ENCODE results near the gene UXS1. TPM values are rescaled to one million over a fixed set of nuclear protein-coding genes. Genes with fewer than 3 reads are reported as not detected.

UXS1 gene
- total and polyA plus RNA-seq, 2 of the 8 experiments (the other 6 are each of a cell fraction or from before 2014, with no cell fraction given), result 44.5 to 63.4 TPM

GRCh38 chr2:106167067-106167466, 27.0 kb downstream of the UXS1 start:
- CTCF ChIA-PET (ENCODE audit: partially characterized antibody), result interaction anchor here (0.7 to 2.2 kb wide), 13 partner anchors 8 to 396 kb away, joined by 3 to 10 read pairs (median 4); no protein-coding TSS in a partner anchor
- H3K4me2 ChIP-seq (ENCODE audit: insufficient read depth in 1 of 2, low read depth in 2 of 2, low read length in 2 of 2), result peak overlapping the region in 1 of 2 experiments; percentile 6; a peak in 1 of 4 replicates
- no peak for TF ChIP-seq BCL11A (IDR thresholded peaks at IDR 0.05; ENCODE audit: low read depth in 2 of 2, low read length in 2 of 2)
- no peak for TF ChIP-seq CTCF (IDR thresholded peaks at IDR 0.05; ENCODE audit: control extremely low read depth in 1 of 3, insufficient read depth in 1 of 3, low read depth in 1 of 3, low read length in 3 of 3)
- no peak for TF ChIP-seq GABPA (IDR thresholded peaks at IDR 0.05; ENCODE audit: borderline replicate concordance, insufficient read depth, low read length)
- TF ChIP-seq CBX5 (IDR thresholded peaks at IDR 0.05; ENCODE audit: low read depth, low read length), result no peak
- no peak for TF ChIP-seq POLR2AphosphoS5 (IDR thresholded peaks at IDR 0.05; ENCODE audit: low read depth, low read length)
- no peak for TF ChIP-seq SIX5 (IDR thresholded peaks at IDR 0.05; ENCODE audit: low read depth, low read length)
- no peak for TF ChIP-seq SIN3A (conservative IDR thresholded peaks at IDR 0.05 in 1 of 2, IDR thresholded peaks at IDR 0.05 in 1 of 2; ENCODE audit: low read depth in 1 of 2, low read length in 2 of 2)
- TF ChIP-seq TCF12 (IDR thresholded peaks at IDR 0.05; ENCODE audit: low read depth, low read length), result no peak
- TF ChIP-seq JUN (IDR thresholded peaks at IDR 0.05; ENCODE audit: low read depth, low read length), result no peak
- no peak for TF ChIP-seq E2F6 (IDR thresholded peaks at IDR 0.05)

More at GRCh38 chr2:106167067-106167466, 27.0 kb downstream of the UXS1 start:
- no peak overlapping the region for H4K8ac ChIP-seq (ENCODE audit: extremely low read depth, insufficient read depth, low read length)
- H3K56ac ChIP-seq (replicated peaks; ENCODE audit: insufficient read length, low read depth, low read length), result no peak overlapping the region
- peaks cover 0 to 62% of the 10 kb centered on the region in 2 experiments for H3K79me2 ChIP-seq (ENCODE audit: control insufficient read depth in 1 of 2, insufficient read depth in 2 of 2, low read length in 2 of 2)
- H2BK5ac ChIP-seq (ENCODE audit: low read depth, low read length), result 0 out of 2 replicates have a peak overlapping the region, but pooled peaks have one; percentile 40
- 88% methylated on average over 5 of the region's 5 CpGs; no CpG with 5 or more reads in 1 of the 2 experiments for WGBS, 2 experiments (ENCODE audit: extremely low coverage in 1 of 2, insufficient coverage in 1 of 2, insufficient read length in 1 of 2, insufficient replicate concordance in 2 of 2, low coverage in 1 of 2, low lambda C conversion rate in 2 of 2, missing lambda C conversion rate in 1 of 2)
- peaks cover 0 to 1% (median 0%) of the 10 kb centered on the region in 4 experiments; a peak in 1 of 7 replicates for H3K27me3 ChIP-seq (replicated peaks in 1 of 4; ENCODE audit: control insufficient read depth in 3 of 4, extremely low read depth in 1 of 4, insufficient read depth in 3 of 4, low read length in 3 of 4)
- no peak overlapping the region for H4K5ac ChIP-seq (ENCODE audit: insufficient read length, low read depth, low read length)
- FAIRE-seq (no peak), DNase-seq (ENCODE audit: low read depth in 1 of 2, low spot score in 2 of 2) (no peak)
- H4K91ac ChIP-seq (replicated peaks; ENCODE audit: insufficient read length, low read length), result no peak overlapping the region
- H3K18ac ChIP-seq (ENCODE audit: extremely low read depth, low read length), result no peak overlapping the region; the same call in 1 of the 2 replicates
- POLR2A ChIA-PET (ENCODE audit: partially characterized antibody), result no interaction called here
- peak overlapping the region; percentile 28; the same call in 1 of the 2 replicates for H2BK20ac ChIP-seq (ENCODE audit: low read length)
- no peak overlapping the region for H2BK15ac ChIP-seq (ENCODE audit: low read length)
- H3K9ac ChIP-seq (replicated peaks in 1 of 4; ENCODE audit: extremely low read depth in 1 of 4, low read depth in 3 of 4, low read length in 3 of 4), result no peak overlapping the region
- no peak overlapping the region for H2AFZ ChIP-seq (ENCODE audit: low read length)
- no peak overlapping the region for H3K4me3 ChIP-seq (ENCODE audit: extremely low read depth in 1 of 4, insufficient read depth in 2 of 4, low read depth in 3 of 4, low read length in 4 of 4)
- peak overlapping the region; percentile 44 for H2BK12ac ChIP-seq (ENCODE audit: low read depth, low read length)
- no peaks in the 10 kb centered on the region for H3K23me2 ChIP-seq (ENCODE audit: low read depth, low read length)
- no peak overlapping the region for H2AK5ac ChIP-seq (ENCODE audit: low read depth, low read length)
- no peak overlapping the region for H3K23ac ChIP-seq (ENCODE audit: insufficient read length)
- H3K27ac ChIP-seq (ENCODE audit: low read depth, low read length), result no peak overlapping the region
- H3K4ac ChIP-seq (replicated peaks; ENCODE audit: insufficient read length, low read depth, low read length), result no peak overlapping the region
- H4K20me1 ChIP-seq (replicated peaks in 1 of 2; ENCODE audit: control insufficient read depth in 1 of 2, insufficient read depth in 2 of 2, low read length in 2 of 2), result peaks cover 0 to 6% of the 10 kb centered on the region in 2 experiments
- no peak overlapping the region for H2BK120ac ChIP-seq (replicated peaks; ENCODE audit: low read depth, low read length)
- H3K79me1 ChIP-seq (ENCODE audit: low read depth, low read length), result peaks cover 10% of the 10 kb centered on the region
- peaks cover 16 to 31% (median 18%) of the 10 kb centered on the region in 4 experiments for H3K4me1 ChIP-seq (replicated peaks in 1 of 4; ENCODE audit: control insufficient read depth in 3 of 4, insufficient read depth in 4 of 4, low read length in 3 of 4)
- no peaks in the 10 kb centered on the region; a peak in 1 of 8 replicates for H3K36me3 ChIP-seq (ENCODE audit: control insufficient read depth in 2 of 4, insufficient read depth in 4 of 4, low read length in 3 of 4)
- no peak overlapping the region for H3K14ac ChIP-seq (ENCODE audit: insufficient read length)
- no peaks in the 10 kb centered on the region for H3K9me3 ChIP-seq (ENCODE audit: insufficient read depth in 2 of 2, low read depth in 1 of 2, low read length in 1 of 2)

Data from H1 (cell line).